HG03460 (cell line): ENCODE results near the gene SMAD6.
"Not testable (repeated sequence)": the region's sequence is repeated elsewhere in the genome, so short reads cannot be mapped to it uniquely, and the experiment has no call there.

ENCODE experiments used
- ATAC-seq: cut with Tn5 transposase; IDR thresholded peaks from one replicate; pipeline ENCODE4 v1.9.1; 2021; ENCODE audit not compliant: unreplicated experiment

Gene SMAD6

GRCh38 chr15:66816201-66816600 is 114.2 kb downstream of the SMAD6 start:
- no peak for ATAC-seq

GRCh38 chr15:66819084-66819483 is 117.0 kb downstream of the SMAD6 start:
- ATAC-seq: peak; percentile 83

- no peak for ATAC-seq
These were observed 118.6 kb downstream of the SMAD6 start for GRCh38 chr15:66820481-66821176.

- ATAC-seq: no peak
These were observed 119.3 kb downstream of the SMAD6 start for GRCh38 chr15:66821307-66821706.

- ATAC-seq: no peak
These were observed 120.1 kb downstream of the SMAD6 start for GRCh38 chr15:66822114-66822513.

- no peak for ATAC-seq
These were observed 120.5 kb downstream of the SMAD6 start for GRCh38 chr15:66822576-66822975.

- ATAC-seq: no peak
These were observed 121.6 kb downstream of the SMAD6 start for GRCh38 chr15:66823601-66824000.

GRCh38 chr15:66824424-66824823 is 122.4 kb downstream of the SMAD6 start:
- no peak for ATAC-seq

- no peak for ATAC-seq
These were observed 123.1 kb downstream of the SMAD6 start for GRCh38 chr15:66825139-66825538.

- ATAC-seq: no peak
These were observed 123.7 kb downstream of the SMAD6 start for GRCh38 chr15:66825731-66826130.

GRCh38 chr15:66826507-66826906 is 124.5 kb downstream of the SMAD6 start:
- no peak for ATAC-seq

- no peak for ATAC-seq
These were observed 125.1 kb downstream of the SMAD6 start for GRCh38 chr15:66827039-66827697.

- no peak for ATAC-seq
These were observed 125.6 kb downstream of the SMAD6 start for GRCh38 chr15:66827698-66828055.

GRCh38 chr15:66828817-66829541 is 126.9 kb downstream of the SMAD6 start:
- not testable (repeated sequence) for ATAC-seq

- ATAC-seq: no peak
These were observed 127.6 kb downstream of the SMAD6 start for GRCh38 chr15:66829551-66830121.

GRCh38 chr15:66830358-66830757 is 128.3 kb downstream of the SMAD6 start:
- no peak for ATAC-seq

GRCh38 chr15:66830823-66831222 is 128.8 kb downstream of the SMAD6 start:
- no peak for ATAC-seq

- ATAC-seq: no peak
These were observed 129.3 kb downstream of the SMAD6 start for GRCh38 chr15:66831289-66831688.

GRCh38 chr15:66831801-66832390 is 129.9 kb downstream of the SMAD6 start:
- ATAC-seq: no peak
